K562 (cell line): ENCODE data around the gene CDIPT. TPM values are rescaled to one million over a fixed set of nuclear protein-coding genes. Genes with fewer than 3 reads are reported as not detected.
A peak's percentile ranks its signal among the peaks of the same experiment; 100 is the strongest.

Experiments
- CREB3 ChIP-seq: fragments of 450-650 bp; conservative IDR thresholded peaks from 2 replicates; pipeline ENCODE4 v1.6.1; 2016; ENCODE audit warnings: missing genetic modification characterization, low read depth, mild to moderate bottlenecking, missing compliant biosample characterization, moderate library complexity
- E2F5 ChIP-seq: sonication (generic); formaldehyde crosslinking; IDR thresholded peaks from 2 replicates; pipeline ENCODE4 v1.8.0; 2022; ENCODE audit warnings: mild to moderate bottlenecking, missing genetic modification reagents
- EP300 ChIP-seq: IDR thresholded peaks from 2 replicates; pipeline ENCODE4 v1.6.1; 2012; ENCODE audit warnings: low read length, improper control_type of control experiment
- ETS1 ChIP-seq: conservative IDR thresholded peaks from 2 replicates; pipeline ENCODE4 v1.6.1; 2011; ENCODE audit warnings: low read depth, mild to moderate bottlenecking, low read length; ENCODE audit not compliant: control insufficient read depth
- ETV1 ChIP-seq: fragments of 450-650 bp; conservative IDR thresholded peaks from 2 replicates; pipeline ENCODE4 v1.6.1; 2016; ENCODE audit warnings: missing genetic modification characterization, control low read depth, low read depth, missing compliant biosample characterization
- ETV5 ChIP-seq: sonication (generic); formaldehyde crosslinking; IDR thresholded peaks from 2 replicates; pipeline ENCODE4 v1.4.0; 2020; ENCODE audit warnings: low read depth, mild to moderate bottlenecking, missing genetic modification reagents
- HDAC2 ChIP-seq: fragments of 450-650 bp; IDR thresholded peaks from 2 replicates; pipeline ENCODE4 v1.6.1; 2016; ENCODE audit warnings: mild to moderate bottlenecking
- NELFE ChIP-seq: IDR thresholded peaks from 2 replicates; pipeline ENCODE4 v1.6.1; 2011; ENCODE audit warnings: mild to moderate bottlenecking; ENCODE audit not compliant: insufficient read depth, insufficient read length
- PHF8 ChIP-seq: fragments of 200-600 bp; sonication (generic); IDR thresholded peaks from 2 replicates; pipeline ENCODE4 v1.6.1; 2012; ENCODE audit warnings: mixed run types, mild to moderate bottlenecking, inconsistent platforms, low read length, moderate library complexity, borderline replicate concordance
- PTRF ChIP-seq: fragments of 450-650 bp; IDR thresholded peaks from 2 replicates; pipeline ENCODE4 v1.6.1; 2016; ENCODE audit warnings: mild to moderate bottlenecking, missing genetic modification characterization, missing compliant biosample characterization
- SNRNP70 ChIP-seq: fragments of 200-400 bp; formaldehyde crosslinking; optimal IDR thresholded peaks from 2 replicates; pipeline ENCODE3; 2017; ENCODE audit warnings: low read depth, low read length
- SOX6 ChIP-seq: fragments of 450-650 bp; IDR thresholded peaks from 2 replicates; pipeline ENCODE4 v1.6.1; 2014; ENCODE audit warnings: mild to moderate bottlenecking
- SRSF7 ChIP-seq: fragments of 200-400 bp; formaldehyde crosslinking; optimal IDR thresholded peaks from 2 replicates; pipeline ENCODE3; 2017; ENCODE audit warnings: mild to moderate bottlenecking, low read depth, low read length
- TEAD4 ChIP-seq, 2 experiments: sonication (generic) in 1 of 2; formaldehyde crosslinking in 1 of 2; IDR thresholded peaks; 2 replicates each; pipeline versions ENCODE4 v1.6.1 to v1.8.0; 2012 to 2022; ENCODE audit warnings: borderline replicate concordance in 1 of 2, inconsistent platforms in 1 of 2, low read length in 1 of 2, mild to moderate bottlenecking in 1 of 2, missing genetic modification reagents in 1 of 2
- TFAP4 ChIP-seq: sonication (generic); formaldehyde crosslinking; IDR thresholded peaks from 2 replicates; pipeline ENCODE4 v1.8.0; 2022; ENCODE audit warnings: missing genetic modification reagents, mild to moderate bottlenecking, moderate library complexity, borderline replicate concordance
- VEZF1 ChIP-seq: fragments of 200-800 bp; sonication (Bioruptor generic); IDR thresholded peaks from 2 replicates; pipeline ENCODE4 v1.6.1; 2017; ENCODE audit warnings: missing genetic modification characterization, missing compliant biosample characterization
- YY1 ChIP-seq, 3 experiments: IDR thresholded peaks; 2 replicates each; pipeline ENCODE4 v1.6.1; 2011; ENCODE audit warnings: low read length in 2 of 3, mild to moderate bottlenecking in 2 of 3, moderate library complexity in 2 of 3, borderline replicate concordance in 1 of 3, control low read depth in 1 of 3, low read depth in 1 of 3; ENCODE audit not compliant: insufficient read depth in 3 of 3, insufficient replicate concordance in 2 of 3, control insufficient read depth in 1 of 3, insufficient read length in 1 of 3; ENCODE audit errors: extremely low read depth in 1 of 3
- ZBTB7A ChIP-seq: IDR thresholded peaks from 2 replicates; pipeline ENCODE4 v1.6.1; 2011; ENCODE audit warnings: low read depth, mild to moderate bottlenecking, low read length, moderate library complexity, borderline replicate concordance; ENCODE audit not compliant: control insufficient read depth
- ZNF253 ChIP-seq: fragments of 250-450 bp; sonication (Bioruptor Pico); conservative IDR thresholded peaks from 2 replicates; pipeline ENCODE4 v1.6.1; 2021; ENCODE audit warnings: mild to moderate bottlenecking
- ZNF354B ChIP-seq: fragments of 250-450 bp; sonication (Bioruptor Pico); IDR thresholded peaks from 2 replicates; pipeline ENCODE4 v1.4.0; 2020
- ZNF766 ChIP-seq: fragments of 200-800 bp; sonication (Bioruptor generic); conservative IDR thresholded peaks from 2 replicates; pipeline ENCODE4 v1.6.1; 2016; ENCODE audit warnings: missing genetic modification characterization, missing compliant biosample characterization
- polyA plus RNA-seq, 8 experiments: library from polyadenylated mRNA; depleted of rRNA in 4 of 8; stranded (reverse) in 5 of 8; unstranded in 3 of 8; fragments of >200 nt; fragmentation: Nextera tagmentation in 2 of 8; fragmentation: Illumina TruSeq in 1 of 8; extraction: Ambion mirVana in 2 of 8; extraction: Trizol in 1 of 8; gene quantifications; 2 replicates each; pipeline versions ENCODE4 v1.2.1 to v1.2.3, GENCODE V29; 2011 to 2014; ENCODE audit warnings: inconsistent platforms in 1 of 8, missing spikeins in 1 of 8
- total RNA-seq, 7 experiments: library from RNA; depleted of rRNA in 6 of 7; stranded (reverse); fragments of >200 nt in 6 of 7; fragmentation: Illumina TruSeq in 2 of 7; extraction: Trizol in 2 of 7; gene quantifications; 2 replicates each; pipeline versions ENCODE4 v1.2.1 to v1.2.3, GENCODE V29; 2011 to 2021; ENCODE audit warnings: low replicate concordance in 1 of 7

The CDIPT gene
- total and polyA plus RNA-seq, 9 of the 15 experiments (the other 6 are each of a cell fraction or from before 2014, with no cell fraction given) = 1.3 to 37.0 (median 23.0) TPM

GRCh38 chr16:29899516-29900101 is 36.6 kb upstream of the CDIPT start, which contains the start of gene SEZ6L2 (continued):
- TF ChIP-seq NELFE (no peak), ZNF253 (CRISPR knock-in tag) (no peak), ZNF354B (no peak), ETV5 (no peak), SNRNP70 (no peak), CREB3 (0 out of 2 replicates have a peak, but pooled peaks have one; percentile 26), PTRF (tag) (no peak), HDAC2 (peak; percentile 62; the same call in 1 of the 2 replicates), VEZF1 (CRISPR knock-in tag) (no peak), ZNF766 (CRISPR knock-in tag) (0 out of 2 replicates have a peak, but pooled peaks have one; percentile 43), ETV1 (tag) (no peak), E2F5 (no peak), SRSF7 (no peak), SOX6 (no peak), TFAP4 (CRISPR knock-in tag) (no peak), PHF8 (no peak), YY1 (IDR thresholded peaks at IDR 0.05; ENCODE audit: borderline replicate concordance in 1 of 3, control insufficient read depth in 1 of 3, extremely low read depth in 1 of 3, insufficient read depth in 3 of 3, insufficient read length in 1 of 3, insufficient replicate concordance in 2 of 3, low read depth in 1 of 3, low read length in 2 of 3) (peak in 1 of 3 experiments; percentile 8), ETS1 (no peak; the same call in none of the 2 replicates), EP300 (no peak), TEAD4 (IDR thresholded peaks at IDR 0.05; ENCODE audit: low read length) (no peak), TEAD4 (CRISPR knock-in tag; IDR thresholded peaks at IDR 0.05; ENCODE audit: borderline replicate concordance) (0 out of 2 replicates have a peak, but pooled peaks have one; percentile 15), ZBTB7A (peak; percentile 71)
